Measurements from ENCODE around the gene CYP46A1.

Gene CYP46A1

GRCh38 chr14:99732436-99733210 lies 48.5 kb downstream of the CYP46A1 start:
- DNase-seq = no peak

GRCh38 chr14:99733211-99733539 lies 49.1 kb downstream of the CYP46A1 start:
- DNase-seq = no peak

- no peak for DNase-seq
These were observed 49.7 kb downstream of the CYP46A1 start for GRCh38 chr14:99733540-99734405.

GRCh38 chr14:99734406-99735051 lies 50.4 kb downstream of the CYP46A1 start:
- DNase-seq = peak; percentile 83

GRCh38 chr14:99735189-99736135 lies 51.4 kb downstream of the CYP46A1 start:
- no peak for DNase-seq

- no peak for DNase-seq
These were observed 52.7 kb downstream of the CYP46A1 start for GRCh38 chr14:99736603-99737371.

- peak; percentile 37 for DNase-seq
These were observed 53.4 kb downstream of the CYP46A1 start for GRCh38 chr14:99737451-99737951.

- DNase-seq = no peak
These were observed 54.0 kb downstream of the CYP46A1 start for GRCh38 chr14:99737956-99738667.

- no peak for DNase-seq
These were observed 56.3 kb downstream of the CYP46A1 start for GRCh38 chr14:99740411-99740810.

GRCh38 chr14:99741227-99741976 lies 57.3 kb downstream of the CYP46A1 start:
- DNase-seq = no peak

- DNase-seq = no peak
These were observed 58.0 kb downstream of the CYP46A1 start for GRCh38 chr14:99742074-99742473.

GRCh38 chr14:99742509-99743487 lies 58.7 kb downstream of the CYP46A1 start:
- DNase-seq = no peak

GRCh38 chr14:99744199-99744872 lies 60.2 kb downstream of the CYP46A1 start:
- DNase-seq = no peak

- no peak for DNase-seq
These were observed 60.8 kb downstream of the CYP46A1 start for GRCh38 chr14:99744873-99745224.

- no peak for DNase-seq
These were observed 61.3 kb downstream of the CYP46A1 start for GRCh38 chr14:99745307-99745951.

- no peak for DNase-seq
These were observed 63.1 kb downstream of the CYP46A1 start for GRCh38 chr14:99747167-99747566.

- no peak for DNase-seq
These were observed 63.7 kb downstream of the CYP46A1 start for GRCh38 chr14:99747582-99748330.
